SH-SY5Y (cell line): ENCODE measurements around the gene PITPNM3.

Source experiments
- GATA2 ChIP-seq: IDR thresholded peaks from 2 replicates; pipeline ENCODE4 v1.6.1; 2011; ENCODE audit warnings: mild to moderate bottlenecking, low read depth, low read length
- GATA3 ChIP-seq: IDR thresholded peaks from 2 replicates; pipeline ENCODE4 v1.6.1; 2011; ENCODE audit warnings: low read depth, mild to moderate bottlenecking, low read length, moderate library complexity

- TF ChIP-seq GATA3: no peak
- no peak for TF ChIP-seq GATA2
Observed at GRCh38 chr17:6454495-6455320, 101.6 kb downstream of the PITPNM3 start.
